Cerebellar cortex (tissue), 1 donor: Measurements from ENCODE around the gene FABP1.

Experiments
- DNase-seq: peaks from one replicate; pipeline ENCODE4 v3.0.0-alpha.2; 2015; ENCODE audit warnings: low spot score

FABP1 gene

GRCh38 chr2:88137833-88138232, 10.0 kb upstream of the FABP1 start:
- no peak for DNase-seq

- DNase-seq = no peak
Measured at GRCh38 chr2:88136817-88137216, 9.0 kb upstream of the FABP1 start.

GRCh38 chr2:88133875-88134274, 6.0 kb upstream of the FABP1 start:
- DNase-seq = no peak

GRCh38 chr2:88131999-88132368, 4.1 kb upstream of the FABP1 start:
- no peak for DNase-seq

- DNase-seq = no peak
Measured at GRCh38 chr2:88131201-88131998, 3.5 kb upstream of the FABP1 start.

- no peak for DNase-seq
Measured at GRCh38 chr2:88129313-88129959, 1.6 kb upstream of the FABP1 start.

- no peak for DNase-seq
Measured at GRCh38 chr2:88128654-88129312, 921 bp upstream of the FABP1 start.

- no peak for DNase-seq
Measured at GRCh38 chr2:88127638-88127887, 299 bp downstream of the FABP1 start.

- no peak for DNase-seq
Measured at GRCh38 chr2:88126772-88127637, 857 bp downstream of the FABP1 start.

- no peak for DNase-seq
Measured at GRCh38 chr2:88125924-88126771, 1.7 kb downstream of the FABP1 start.

GRCh38 chr2:88125344-88125923, 2.4 kb downstream of the FABP1 start:
- DNase-seq = no peak

GRCh38 chr2:88123975-88124917, 3.6 kb downstream of the FABP1 start:
- no peak for DNase-seq

- DNase-seq = no peak
Measured at GRCh38 chr2:88123164-88123974, 4.5 kb downstream of the FABP1 start.

GRCh38 chr2:88122141-88122884, 5.5 kb downstream of the FABP1 start:
- no peak for DNase-seq

- no peak for DNase-seq
Measured at GRCh38 chr2:88121678-88122077, 6.2 kb downstream of the FABP1 start.

GRCh38 chr2:88117973-88118372, 9.9 kb downstream of the FABP1 start:
- no peak for DNase-seq

GRCh38 chr2:88116669-88117432, 11.0 kb downstream of the FABP1 start:
- DNase-seq = no peak
